Measurements from ENCODE around the gene PLAGL2.

PLAGL2 gene

GRCh38 chr20:32164984-32165735, 42.4 kb downstream of the PLAGL2 start:
- H3K4me3 ChIP-seq (ENCODE audit: low read length), result no peak overlapping the region
- DNase-seq (ENCODE audit: low read depth), result no peak
- TF ChIP-seq, protein P1, sequence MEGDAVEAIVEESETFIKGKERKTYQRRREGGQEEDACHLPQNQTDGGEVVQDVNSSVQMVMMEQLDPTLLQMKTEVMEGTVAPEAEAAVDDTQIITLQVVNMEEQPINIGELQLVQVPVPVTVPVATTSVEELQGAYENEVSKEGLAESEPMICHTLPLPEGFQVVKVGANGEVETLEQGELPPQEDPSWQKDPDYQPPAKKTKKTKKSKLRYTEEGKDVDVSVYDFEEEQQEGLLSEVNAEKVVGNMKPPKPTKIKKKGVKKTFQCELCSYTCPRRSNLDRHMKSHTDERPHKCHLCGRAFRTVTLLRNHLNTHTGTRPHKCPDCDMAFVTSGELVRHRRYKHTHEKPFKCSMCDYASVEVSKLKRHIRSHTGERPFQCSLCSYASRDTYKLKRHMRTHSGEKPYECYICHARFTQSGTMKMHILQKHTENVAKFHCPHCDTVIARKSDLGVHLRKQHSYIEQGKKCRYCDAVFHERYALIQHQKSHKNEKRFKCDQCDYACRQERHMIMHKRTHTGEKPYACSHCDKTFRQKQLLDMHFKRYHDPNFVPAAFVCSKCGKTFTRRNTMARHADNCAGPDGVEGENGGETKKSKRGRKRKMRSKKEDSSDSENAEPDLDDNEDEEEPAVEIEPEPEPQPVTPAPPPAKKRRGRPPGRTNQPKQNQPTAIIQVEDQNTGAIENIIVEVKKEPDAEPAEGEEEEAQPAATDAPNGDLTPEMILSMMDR (IDR thresholded peaks at IDR 0.05; ENCODE audit: insufficient read depth, low read depth, low read length, missing control alignments), result no peak

GRCh38 chr20:32163951-32164350, 43.6 kb downstream of the PLAGL2 start:
- no peak overlapping the region for H3K4me3 ChIP-seq (ENCODE audit: low read length)
- DNase-seq (ENCODE audit: low read depth), result no peak
- TF ChIP-seq, protein P1 (IDR thresholded peaks at IDR 0.05; ENCODE audit: insufficient read depth, low read depth, low read length, missing control alignments), result no peak

DNA sequence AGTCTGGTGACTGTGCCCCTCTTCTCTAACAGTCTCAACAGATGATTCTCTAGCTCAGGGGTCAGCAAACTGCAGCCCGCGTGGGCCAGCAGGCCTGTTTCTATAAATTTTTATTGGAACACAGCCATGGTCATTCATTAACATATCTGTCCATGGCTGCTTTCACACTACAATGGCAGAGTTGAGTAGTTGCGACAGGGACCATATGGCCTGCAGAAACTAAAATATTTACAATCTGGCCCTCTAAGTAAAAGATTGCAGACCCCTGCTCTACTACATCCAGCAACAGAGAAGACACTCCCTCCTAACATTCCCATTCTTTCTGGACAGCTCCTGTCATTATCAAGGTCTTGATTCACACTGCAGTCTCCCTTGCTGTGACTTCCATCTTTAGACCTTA, 45.2 kb downstream of the PLAGL2 start:
- H3K4me3 ChIP-seq (ENCODE audit: low read length), result no peak overlapping the region
- DNase-seq (ENCODE audit: low read depth), result no peak
- TF ChIP-seq, protein P1 (IDR thresholded peaks at IDR 0.05; ENCODE audit: insufficient read depth, low read depth, low read length, missing control alignments), result no peak

DNA sequence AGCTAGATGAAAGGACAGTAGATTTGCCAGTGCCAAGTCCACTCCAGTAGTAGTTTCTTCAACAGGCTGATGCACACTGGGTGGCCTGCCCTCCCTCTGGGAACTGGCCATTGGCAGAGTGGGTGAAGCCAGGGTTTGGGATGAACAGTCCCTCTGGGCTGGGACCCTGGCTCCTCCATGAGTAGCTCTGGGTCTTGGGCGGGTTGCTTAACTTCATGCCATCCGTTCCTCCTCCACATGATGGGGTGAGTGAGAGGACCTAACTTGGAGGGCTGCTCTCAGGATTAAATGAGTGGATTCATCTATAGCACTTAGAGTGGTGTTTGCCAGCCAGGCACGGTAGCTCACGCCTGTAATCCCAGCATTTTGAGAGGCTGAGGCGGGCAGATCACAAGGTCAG, 47.2 kb downstream of the PLAGL2 start:
- TF ChIP-seq, protein P1 (IDR thresholded peaks at IDR 0.05; ENCODE audit: insufficient read depth, low read depth, low read length, missing control alignments), result no peak
- H3K4me3 ChIP-seq (ENCODE audit: low read length), result no peak overlapping the region
- no peak for DNase-seq (ENCODE audit: low read depth)

- DNase-seq (ENCODE audit: low read depth), result no peak
- H3K4me3 ChIP-seq (ENCODE audit: low read length), result no peak overlapping the region
- TF ChIP-seq, protein P1 (IDR thresholded peaks at IDR 0.05; ENCODE audit: insufficient read depth, low read depth, low read length, missing control alignments), result no peak
These were observed 47.7 kb downstream of the PLAGL2 start for GRCh38 chr20:32159766-32160221.

DNA sequence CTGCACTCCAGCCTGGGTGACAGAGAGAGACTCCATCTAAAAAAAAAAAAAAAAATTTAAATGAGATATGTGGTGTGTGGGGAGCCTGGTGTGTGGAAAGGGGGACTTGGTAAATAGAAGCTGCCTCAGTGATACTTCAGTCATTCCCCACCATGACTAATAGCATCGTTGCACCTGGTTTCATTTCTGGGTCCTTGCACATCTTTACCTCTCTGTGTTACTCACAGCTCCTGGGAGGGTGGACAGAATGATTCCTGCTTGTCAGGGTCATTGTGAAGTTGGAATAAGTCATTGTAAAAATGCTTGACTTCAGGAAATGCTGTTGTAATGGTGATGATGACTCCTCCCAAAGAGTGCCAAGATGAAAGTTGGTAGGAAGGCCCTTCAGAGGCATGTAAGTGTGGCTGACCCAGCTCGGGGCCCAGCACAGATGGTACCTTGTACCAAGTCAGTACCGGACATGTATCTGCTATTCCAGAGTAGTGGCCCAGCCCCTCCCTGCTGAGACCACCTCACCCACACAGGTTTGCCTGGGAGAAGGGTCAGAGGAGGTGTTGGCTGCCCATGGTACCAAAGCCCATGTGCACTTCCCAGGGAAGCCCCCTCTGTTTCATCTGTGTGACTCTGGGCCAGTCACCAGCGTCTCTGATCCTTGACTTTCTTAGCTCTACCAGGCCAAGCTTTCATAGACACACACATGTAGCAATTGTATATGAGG, 48.4 kb downstream of the PLAGL2 start:
- DNase-seq (ENCODE audit: low read depth), result no peak
- H3K4me3 ChIP-seq (ENCODE audit: low read length), result no peak overlapping the region
- TF ChIP-seq, protein P1 (IDR thresholded peaks at IDR 0.05; ENCODE audit: insufficient read depth, low read depth, low read length, missing control alignments), result no peak
